PC-9 (cell line): ENCODE results near the gene TULP4. TPM values are rescaled to one million over a fixed set of nuclear protein-coding genes. Genes with fewer than 3 reads are reported as not detected.
A peak's percentile ranks its signal among the peaks of the same experiment; 100 is the strongest.

ENCODE experiments used
- BruUV-seq: library from RNA; stranded (reverse); fragments of 400-500 nt; replicated peaks from 2 replicates; lab custom pipeline; 2021; lab: Mats Ljungman, UMichigan
- CTCF ChIA-PET: fragments of 300-600 bp; sonication (Branson Sonifier 250); formaldehyde crosslinking; loops from one replicate; lab custom pipeline; 2022; ENCODE audit warnings: antibody characterized with exemption; lab: Charles Lee
- POLR2A ChIA-PET: fragments of 300-600 bp; sonication (Branson Sonifier 250); formaldehyde crosslinking; loops from one replicate; lab custom pipeline; 2022; ENCODE audit warnings: antibody characterized with exemption; ENCODE audit not compliant: unreplicated experiment; lab: Charles Lee
- DNase-seq, 2 experiments: peaks; one replicate each; pipeline versions ENCODE4 v3.0.0 to v3.0.0-alpha.2; 2015 to 2022; ENCODE audit warnings: mixed read lengths in 1 of 2
- H2AFZ ChIP-seq: fragments of 200-600 bp; sonication (generic); 2 replicates; pipeline ENCODE4 v1.8.1; 2017; ENCODE audit warnings: antibody characterized with exemption
- H3F3A ChIP-seq: fragments of 200-600 bp; sonication (generic); 2 replicates; pipeline ENCODE4 v1.8.1; 2017; ENCODE audit warnings: antibody characterized with exemption, mild to moderate bottlenecking, low read depth; ENCODE audit not compliant: insufficient read depth
- H3K27ac ChIP-seq: fragments of 200-600 bp; sonication (generic); 2 replicates; pipeline ENCODE4 v1.6.1; 2016; ENCODE audit warnings: mixed run types
- H3K27me3 ChIP-seq: fragments of 200-600 bp; sonication (generic); 2 replicates; pipeline ENCODE4 v1.6.1; 2016; ENCODE audit warnings: low read depth, mixed run types; ENCODE audit not compliant: insufficient read depth
- H3K36me3 ChIP-seq: fragments of 200-600 bp; sonication (generic); 2 replicates; pipeline ENCODE4 v1.6.1; 2016; ENCODE audit warnings: low read depth, mixed run types
- H3K4me1 ChIP-seq: fragments of 200-600 bp; sonication (generic); replicated peaks from 2 replicates; pipeline ENCODE4 v1.6.1; 2016; ENCODE audit warnings: mixed run types; ENCODE audit not compliant: insufficient read depth
- H3K4me2 ChIP-seq: fragments of 200-600 bp; sonication (generic); 2 replicates; pipeline ENCODE4 v1.6.1; 2017; ENCODE audit warnings: mixed run types
- H3K4me3 ChIP-seq: fragments of 200-600 bp; sonication (generic); 2 replicates; pipeline ENCODE4 v1.6.1; 2016; ENCODE audit warnings: mixed run types
- H3K79me2 ChIP-seq: fragments of 200-600 bp; sonication (generic); 2 replicates; pipeline ENCODE4 v1.6.1; 2017; ENCODE audit warnings: low read depth, mixed run types
- H3K9me2 ChIP-seq: fragments of 200-600 bp; sonication (generic); 2 replicates; pipeline ENCODE4 v1.8.1; 2017; ENCODE audit warnings: mild to moderate bottlenecking; ENCODE audit not compliant: insufficient read depth
- H3K9me3 ChIP-seq: fragments of 200-600 bp; sonication (generic); 2 replicates; pipeline ENCODE4 v1.8.1; 2016; ENCODE audit warnings: low read depth; ENCODE audit not compliant: insufficient read depth
- H4K20me1 ChIP-seq: fragments of 200-600 bp; sonication (generic); 2 replicates; pipeline ENCODE4 v1.8.1; 2017; ENCODE audit not compliant: insufficient read depth
- CTCF ChIP-seq: fragments of 200-600 bp; sonication (generic); conservative IDR thresholded peaks from 2 replicates; pipeline ENCODE4 v1.6.1; 2017; ENCODE audit warnings: mixed run types, antibody characterized with exemption, mild to moderate bottlenecking, moderate library complexity
- EZH2 ChIP-seq: fragments of 200-600 bp; sonication (generic); IDR thresholded peaks from 2 replicates; pipeline ENCODE4 v1.8.0; 2017; ENCODE audit warnings: antibody characterized with exemption, low read depth
- intact Hi-C: fragments of 100-400 bp; cut with micrococcal nuclease; formaldehyde crosslinking; loops from one replicate; pipeline ENCODE4 v1.10.0; 2022; ENCODE audit not compliant: unreplicated experiment
- total RNA-seq: library from RNA; stranded (reverse); gene quantifications from 2 replicates; pipeline ENCODE4 v1.2.3, GENCODE V29; 2021

The TULP4 gene
- total RNA-seq, 1 experiment from 2014 or later: 34.0 TPM

GRCh38 chr6:158480989-158481388 lies 168.7 kb downstream of the TULP4 start:
- H2AFZ ChIP-seq: no peak overlapping the region
- H4K20me1 ChIP-seq: no peaks in the 10 kb centered on the region
- H3K4me3 ChIP-seq: no peak overlapping the region
- H3K9me3 ChIP-seq: no peaks in the 10 kb centered on the region
- TF ChIP-seq EZH2 (no peak), CTCF (no peak)
- peak overlapping the region; percentile 71 for H3K27ac ChIP-seq
- H3K79me2 ChIP-seq: no peaks in the 10 kb centered on the region
- no peaks in the 10 kb centered on the region for H3K27me3 ChIP-seq
- intact Hi-C loops: no loop called here
- CTCF ChIA-PET: no interaction called here
- H3F3A ChIP-seq: peaks cover 26% of the 10 kb centered on the region; the same call in 1 of the 2 replicates
- no peak overlapping the region for H3K4me2 ChIP-seq
- no peaks in the 10 kb centered on the region for H3K9me2 ChIP-seq
- no TSS peak for BruUV-seq
- H3K36me3 ChIP-seq: peaks cover 14% of the 10 kb centered on the region; the same call in 1 of the 2 replicates
- peaks cover 29% of the 10 kb centered on the region for H3K4me1 ChIP-seq
- POLR2A ChIA-PET: no interaction called here
- no peak for DNase-seq

GRCh38 chr6:158481690-158482473 lies 169.6 kb downstream of the TULP4 start:
- ChIA-PET CTCF (no interaction called here), POLR2A (no interaction called here)
- peaks cover 14% of the 10 kb centered on the region; the same call in 1 of the 2 replicates for H3K36me3 ChIP-seq
- DNase-seq: peak; percentile 40 to 73
- H3K27ac ChIP-seq: peak overlapping the region; percentile 71
- H3K4me3 ChIP-seq: no peak overlapping the region
- peaks cover 18% of the 10 kb centered on the region; the same call in 1 of the 2 replicates for H3F3A ChIP-seq
- peak overlapping the region; percentile 58 for H3K4me2 ChIP-seq
- no peaks in the 10 kb centered on the region for H3K9me2 ChIP-seq
- H3K27me3 ChIP-seq: no peaks in the 10 kb centered on the region
- no peak overlapping the region for H2AFZ ChIP-seq
- H3K9me3 ChIP-seq: no peaks in the 10 kb centered on the region
- no peak for TF ChIP-seq EZH2
- TF ChIP-seq CTCF: no peak
- no peaks in the 10 kb centered on the region for H4K20me1 ChIP-seq
- no peaks in the 10 kb centered on the region for H3K79me2 ChIP-seq
- no TSS peak for BruUV-seq
- H3K4me1 ChIP-seq: peaks cover 20% of the 10 kb centered on the region
- intact Hi-C loops: no loop called here

GRCh38 chr6:158485431-158485830 lies 173.2 kb downstream of the TULP4 start:
- no peak for DNase-seq
- no TSS peak for BruUV-seq
- Histone ChIP-seq H3K4me1 (peaks cover 30% of the 10 kb centered on the region), H3K36me3 (0 out of 2 replicates have a peak, but pooled peaks cover 5% of the 10 kb centered on the region), H3K9me3 (no peaks in the 10 kb centered on the region), H3K27ac (no peak overlapping the region), H3K4me3 (no peak overlapping the region), H4K20me1 (no peaks in the 10 kb centered on the region), H2AFZ (no peak overlapping the region), H3K27me3 (no peaks in the 10 kb centered on the region), H3K4me2 (no peak overlapping the region), H3K9me2 (no peaks in the 10 kb centered on the region), H3K79me2 (no peaks in the 10 kb centered on the region), H3F3A (peaks cover 23% of the 10 kb centered on the region; the same call in 1 of the 2 replicates)
- ChIA-PET POLR2A (no interaction called here), CTCF (no interaction called here)
- intact Hi-C loops: no loop called here
- TF ChIP-seq EZH2: no peak
- TF ChIP-seq CTCF: no peak
